ENCODE data around the gene SPON1.
"Not testable (repeated sequence)": the region's sequence is repeated elsewhere in the genome, so short reads cannot be mapped to it uniquely, and the experiment has no call there.

SPON1 gene

DNA sequence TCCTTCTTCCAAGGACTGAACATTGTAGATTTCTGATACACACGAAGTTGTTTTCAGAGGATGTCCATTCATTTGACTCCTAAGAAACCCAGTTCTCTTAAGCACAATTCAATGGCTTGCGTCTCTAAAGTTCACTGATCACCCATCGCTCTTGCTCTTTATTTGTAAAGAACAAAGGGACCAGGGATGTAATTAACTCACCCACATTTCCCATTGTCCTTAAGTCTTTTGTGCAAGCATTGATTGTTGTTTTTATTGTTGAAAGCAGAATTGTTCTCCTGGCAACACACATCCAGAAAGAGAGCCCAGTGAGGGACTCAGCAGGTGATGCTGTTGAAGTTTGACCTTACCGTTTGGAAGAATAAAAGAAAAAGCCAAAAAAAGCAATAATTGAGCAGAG lies 59.2 kb downstream of the SPON1 start:
- in situ Hi-C loops (cut with HindIII; ENCODE audit: low pct_ligation_motif_present, low pct_unique_long_range_greater_than_20kb, low sequenced_read_pairs): no loop called here
- DNase-seq: no peak

DNA sequence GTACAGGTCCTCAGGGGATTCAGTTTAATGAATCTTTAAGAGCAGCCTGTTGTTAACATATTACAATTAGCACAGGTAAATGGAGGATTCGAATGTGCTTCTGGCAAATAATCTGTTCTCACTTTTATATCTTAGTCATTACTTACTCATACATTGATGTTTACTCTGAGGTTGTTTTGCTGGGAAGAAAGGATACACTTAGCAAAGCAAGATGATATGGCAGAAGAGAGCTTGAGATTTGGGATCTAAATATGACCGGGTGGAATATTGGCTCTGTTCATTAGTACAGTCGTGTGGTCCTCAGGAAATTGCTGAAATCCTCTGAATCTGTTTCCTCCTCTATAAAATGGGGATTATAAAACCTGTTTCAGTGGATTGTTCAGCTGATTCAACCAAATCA lies 59.7 kb downstream of the SPON1 start:
- in situ Hi-C loops (cut with HindIII; ENCODE audit: low pct_ligation_motif_present, low pct_unique_long_range_greater_than_20kb, low sequenced_read_pairs): no loop called here
- DNase-seq: no peak

DNA sequence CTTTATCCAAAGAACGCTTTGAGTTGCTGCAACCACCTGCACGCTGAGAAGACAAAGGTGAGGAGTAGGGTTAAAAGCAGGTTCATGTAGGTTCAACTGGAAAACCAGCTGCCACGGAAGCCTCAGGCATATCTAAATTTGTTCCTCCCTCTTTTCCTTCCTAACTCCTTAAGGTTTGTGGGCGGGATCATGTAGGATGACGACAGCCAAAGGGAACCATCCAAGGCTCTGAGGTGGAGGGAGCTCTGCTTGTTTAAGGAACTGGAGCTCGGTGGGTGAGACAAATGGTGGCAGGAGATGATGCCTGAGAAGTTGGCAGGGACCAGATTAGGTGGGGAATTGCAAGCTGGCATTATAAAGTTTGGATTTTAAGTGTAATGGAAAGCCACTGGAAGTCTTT lies 60.3 kb downstream of the SPON1 start:
- in situ Hi-C loops (cut with HindIII; ENCODE audit: low pct_ligation_motif_present, low pct_unique_long_range_greater_than_20kb, low sequenced_read_pairs): no loop called here
- DNase-seq: no peak

DNA sequence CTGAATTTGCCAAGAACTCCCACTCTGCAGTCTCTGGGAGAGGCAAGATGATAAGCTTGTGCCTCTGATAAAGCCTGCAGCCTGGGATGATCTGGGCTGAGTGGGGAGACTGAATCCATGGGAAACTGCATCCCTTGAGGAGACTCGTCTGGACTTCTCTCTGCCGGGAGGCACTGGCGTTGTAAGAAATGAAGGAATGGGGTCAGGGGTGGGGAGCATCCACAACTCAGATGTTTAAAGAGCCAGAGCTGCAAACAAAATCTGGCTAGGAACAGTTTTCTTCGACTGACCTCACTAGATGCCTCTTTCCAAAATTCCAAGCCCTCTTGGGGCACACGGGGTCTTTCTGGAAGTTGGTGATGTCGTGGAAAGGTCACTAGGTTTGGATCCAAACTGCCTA lies 64.4 kb downstream of the SPON1 start:
- DNase-seq: no peak
- in situ Hi-C loops (cut with HindIII; ENCODE audit: low pct_ligation_motif_present, low pct_unique_long_range_greater_than_20kb, low sequenced_read_pairs): no loop called here

DNA sequence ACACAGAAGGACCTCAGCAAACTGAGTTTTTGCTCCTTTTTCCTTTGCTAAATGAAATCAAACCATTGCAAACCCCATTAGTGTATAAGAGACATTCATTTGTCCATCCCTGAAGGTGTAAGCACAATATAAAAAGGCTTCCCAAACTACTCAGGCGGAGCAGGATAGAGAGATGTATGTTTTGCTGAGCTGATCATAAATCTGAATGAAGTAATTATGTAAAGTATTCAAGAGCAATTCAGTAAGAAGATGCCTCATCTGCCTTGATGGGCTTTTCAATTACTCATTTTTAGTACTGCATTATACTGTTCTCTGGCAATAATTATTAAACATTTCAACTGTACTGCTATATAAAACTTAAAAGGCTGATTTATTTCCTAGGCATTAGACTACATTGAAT lies 65.0 kb downstream of the SPON1 start:
- no peak for DNase-seq
- in situ Hi-C loops (cut with HindIII; ENCODE audit: low pct_ligation_motif_present, low pct_unique_long_range_greater_than_20kb, low sequenced_read_pairs): no loop called here

DNA sequence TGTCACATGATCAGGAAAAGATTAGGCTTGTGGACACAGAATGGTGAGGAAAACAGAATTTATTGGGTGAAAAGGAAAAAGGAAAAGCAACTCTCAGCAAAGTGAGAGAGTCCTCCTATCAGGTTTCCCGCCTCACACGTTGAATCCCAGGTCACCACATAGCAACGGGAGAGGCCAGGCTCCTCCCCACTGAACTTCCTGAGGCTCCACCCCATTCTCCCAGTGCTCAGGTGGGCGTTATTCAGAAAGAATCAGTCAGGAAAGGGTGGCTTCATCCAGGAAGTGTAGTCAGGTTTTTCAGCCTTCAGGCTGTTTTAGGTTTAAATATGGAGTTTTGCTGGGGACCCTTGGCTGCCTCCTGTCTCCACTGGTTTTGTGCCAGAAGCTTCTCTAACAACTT lies 66.9 kb downstream of the SPON1 start:
- DNase-seq: no peak
- in situ Hi-C loops (cut with HindIII; ENCODE audit: low pct_ligation_motif_present, low pct_unique_long_range_greater_than_20kb, low sequenced_read_pairs): no loop called here

DNA sequence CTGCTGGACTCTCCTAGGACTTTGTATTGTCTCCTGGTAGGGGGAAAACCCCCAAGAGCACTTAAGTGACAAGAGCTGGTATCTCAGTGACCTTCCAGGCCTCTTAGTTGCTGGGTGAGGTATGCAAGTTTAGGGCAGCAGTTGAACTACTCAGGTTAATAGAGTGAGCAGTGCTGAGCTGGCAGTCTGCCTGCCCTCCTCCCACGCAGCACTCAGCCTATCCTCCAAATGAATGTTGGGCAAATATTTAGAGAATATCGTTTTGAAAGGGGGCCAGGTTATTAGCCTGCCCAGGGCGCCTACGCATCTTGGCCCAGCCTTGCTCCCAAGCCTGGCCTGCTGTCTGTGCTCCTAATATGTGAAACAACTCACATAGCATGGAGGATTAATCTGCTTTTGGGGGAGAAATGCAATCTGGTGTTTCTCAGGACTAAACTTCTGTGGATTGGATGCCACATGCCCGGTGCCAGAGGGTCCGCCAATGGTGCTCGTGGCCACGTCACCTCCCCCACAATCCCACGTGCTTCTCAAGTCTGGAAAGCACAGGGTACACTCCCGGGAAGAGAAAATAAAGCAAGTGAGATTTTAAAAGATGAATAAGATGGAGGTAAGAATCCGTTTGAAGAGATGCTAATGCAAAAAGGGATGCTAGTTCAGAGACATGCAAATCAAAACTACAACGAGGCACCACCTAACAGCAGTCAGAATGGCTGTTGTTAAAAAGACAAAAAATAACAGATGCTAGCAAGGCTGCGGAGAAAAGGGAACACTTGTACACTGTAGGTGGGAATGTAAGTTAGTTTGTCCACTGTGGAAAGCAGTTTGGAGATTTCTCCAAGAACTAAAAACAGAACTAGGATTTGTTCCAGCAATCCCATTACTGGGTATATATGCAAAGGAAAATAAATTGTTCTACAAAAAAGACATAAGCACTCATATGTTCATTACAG lies 67.7 kb downstream of the SPON1 start:
- in situ Hi-C loops (cut with HindIII; ENCODE audit: low pct_ligation_motif_present, low pct_unique_long_range_greater_than_20kb, low sequenced_read_pairs): no loop called here
- no peak for DNase-seq

DNA sequence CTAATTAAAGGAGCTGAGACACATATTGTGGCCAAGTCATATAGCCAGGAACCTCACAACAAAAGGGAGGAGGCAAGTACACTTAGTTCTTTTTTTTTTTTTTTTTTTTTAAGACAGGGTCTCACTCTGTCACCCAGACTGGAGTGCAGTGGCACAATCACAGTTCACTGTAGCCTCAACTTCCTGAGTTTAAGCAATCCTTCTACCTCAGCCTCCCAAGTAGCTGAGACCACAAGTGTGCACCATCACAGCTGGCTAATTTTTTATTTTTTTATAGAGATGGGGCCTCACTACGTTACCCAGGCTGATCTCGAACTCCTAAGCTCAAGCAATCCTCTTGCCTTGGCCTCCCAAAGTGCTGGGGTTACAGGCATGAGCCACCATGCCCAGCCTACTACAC lies 73.0 kb downstream of the SPON1 start:
- in situ Hi-C loops (cut with HindIII; ENCODE audit: low pct_ligation_motif_present, low pct_unique_long_range_greater_than_20kb, low sequenced_read_pairs); DNase-seq: not testable (repeated sequence)

DNA sequence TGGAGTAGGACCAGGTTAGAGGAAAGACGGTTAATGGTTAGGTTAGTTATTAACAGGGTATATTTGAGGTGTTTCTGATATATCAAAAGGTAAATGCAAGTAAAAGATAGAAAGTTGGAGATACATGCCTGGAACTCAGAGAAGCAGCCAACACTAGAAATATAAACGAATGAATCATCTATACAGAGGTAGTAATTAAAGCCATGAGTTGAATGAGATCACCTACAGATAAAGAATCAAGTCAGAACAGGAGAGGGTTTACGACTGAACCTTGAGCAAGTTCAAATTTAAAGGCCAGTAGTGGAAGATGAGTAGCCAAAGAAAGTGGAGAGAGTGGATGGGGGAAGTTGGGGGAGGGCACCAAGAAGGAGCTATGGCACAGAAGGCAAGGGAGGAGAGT lies 73.9 kb downstream of the SPON1 start:
- DNase-seq: no peak
- in situ Hi-C loops (cut with HindIII; ENCODE audit: low pct_ligation_motif_present, low pct_unique_long_range_greater_than_20kb, low sequenced_read_pairs): no loop called here

DNA sequence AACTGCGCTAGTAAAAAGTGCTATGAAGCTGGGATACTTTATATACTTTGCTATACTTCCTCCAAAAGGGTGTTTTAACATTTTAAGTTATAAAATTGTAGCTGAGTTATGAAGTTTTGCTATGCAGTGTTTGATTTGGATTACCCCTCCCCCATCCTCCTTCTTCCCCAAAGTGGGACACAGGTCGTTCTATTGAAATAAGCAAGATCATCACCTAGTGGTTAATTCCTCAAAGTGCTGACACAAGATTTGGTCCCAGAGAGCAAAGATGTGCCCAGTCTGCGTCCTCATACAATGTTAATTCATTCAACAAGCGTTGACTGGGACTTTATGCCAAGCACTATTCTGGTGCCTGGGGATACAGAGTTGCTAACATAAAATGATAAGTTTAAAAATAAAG lies 78.5 kb downstream of the SPON1 start:
- DNase-seq: peak; percentile 4
- in situ Hi-C loops (cut with HindIII; ENCODE audit: low pct_ligation_motif_present, low pct_unique_long_range_greater_than_20kb, low sequenced_read_pairs): no loop called here

DNA sequence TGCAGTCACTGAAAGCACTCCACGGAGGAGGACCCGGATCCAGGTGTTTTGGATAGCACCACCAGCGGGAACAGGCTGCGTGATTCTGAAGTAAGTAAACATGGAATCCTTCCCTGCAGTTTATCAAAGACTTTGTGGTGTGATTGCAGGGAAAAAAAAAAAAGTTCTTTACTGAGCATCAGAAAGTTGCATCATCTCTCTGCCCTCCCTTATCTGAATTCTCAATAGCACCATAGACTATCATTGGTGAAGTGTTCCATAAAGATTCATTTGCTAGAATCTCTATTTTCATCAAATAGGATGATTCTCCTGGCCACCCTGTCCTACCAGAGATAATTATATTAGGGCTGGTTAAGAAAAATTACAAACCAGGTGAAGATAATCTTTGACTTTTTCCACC lies 79.0 kb downstream of the SPON1 start:
- in situ Hi-C loops (cut with HindIII; ENCODE audit: low pct_ligation_motif_present, low pct_unique_long_range_greater_than_20kb, low sequenced_read_pairs): no loop called here
- DNase-seq: no peak

DNA sequence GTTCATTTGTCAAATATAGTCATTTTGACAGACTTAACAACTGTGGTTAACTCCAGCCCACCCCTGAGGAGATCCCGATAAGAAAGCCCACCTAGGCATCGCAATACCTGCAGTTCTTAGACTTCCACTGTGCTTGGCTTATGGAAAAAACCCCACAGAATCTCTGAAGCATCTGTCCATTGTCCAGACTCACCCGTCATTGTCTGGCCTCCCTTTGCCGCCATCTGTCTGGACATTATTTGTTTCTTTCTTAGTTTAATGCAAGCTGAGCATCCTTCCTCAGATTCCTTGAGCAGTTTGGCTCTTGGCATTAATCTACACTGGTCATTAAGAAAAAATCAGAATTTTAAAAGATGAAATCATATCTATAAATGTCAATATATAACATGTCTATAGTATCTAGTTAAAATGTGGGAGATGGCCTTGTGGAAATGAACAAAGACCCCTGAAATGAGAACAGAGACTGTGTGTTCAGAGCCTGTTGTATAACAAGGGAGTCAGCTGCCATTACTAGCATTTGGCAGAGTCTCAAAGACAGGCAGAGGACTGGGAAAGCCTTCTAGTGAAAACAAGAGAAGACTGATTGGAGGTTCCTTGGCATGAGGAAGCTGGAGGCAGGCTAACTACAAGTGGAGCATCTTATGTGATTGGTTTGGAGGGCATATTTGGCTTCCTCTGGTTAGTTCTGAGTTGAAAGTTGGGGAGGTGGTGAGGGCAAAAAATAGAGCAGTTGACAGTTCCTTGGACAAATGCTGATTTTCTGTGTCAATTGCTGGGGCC lies 80.4 kb downstream of the SPON1 start:
- in situ Hi-C loops (cut with HindIII; ENCODE audit: low pct_ligation_motif_present, low pct_unique_long_range_greater_than_20kb, low sequenced_read_pairs): no loop called here
- no peak for DNase-seq

DNA sequence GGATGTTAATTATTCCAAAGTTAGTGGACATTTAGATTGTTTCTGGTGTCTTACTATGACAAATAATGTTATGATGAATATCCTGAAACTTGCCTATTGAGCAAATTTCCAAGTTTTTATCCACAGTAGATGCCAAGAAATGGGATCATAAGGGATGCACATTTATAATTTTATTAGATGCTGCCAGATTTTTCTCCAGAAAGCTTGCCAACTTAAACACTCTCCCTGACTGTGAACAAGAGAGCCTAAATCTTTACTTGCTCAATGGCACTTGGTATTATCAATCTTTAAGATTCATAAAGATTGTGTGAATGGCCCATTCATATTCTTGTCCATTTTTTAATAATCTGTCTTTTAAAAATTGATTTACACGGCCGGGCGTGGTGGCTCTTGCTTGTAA lies 82.4 kb downstream of the SPON1 start:
- in situ Hi-C loops (cut with HindIII; ENCODE audit: low pct_ligation_motif_present, low pct_unique_long_range_greater_than_20kb, low sequenced_read_pairs): no loop called here
- DNase-seq: no peak

DNA sequence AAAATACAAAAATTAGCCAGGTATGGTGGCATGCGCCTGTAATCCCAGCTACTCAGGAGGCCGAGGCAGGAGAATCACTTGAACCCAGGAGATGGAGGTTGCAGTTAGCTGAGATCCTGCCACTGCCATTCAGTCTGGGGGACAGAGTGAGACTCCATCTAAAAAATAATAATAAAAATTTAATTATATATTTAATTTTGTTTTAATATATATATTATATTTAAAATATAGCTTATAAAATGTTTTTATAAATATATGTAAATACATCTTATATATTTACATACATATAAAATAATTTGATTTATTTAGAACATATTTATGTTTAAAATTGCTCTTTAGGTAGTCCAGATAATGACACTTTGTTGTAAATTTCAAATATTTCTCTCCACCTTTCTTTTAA lies 82.9 kb downstream of the SPON1 start:
- DNase-seq: no peak
- in situ Hi-C loops (cut with HindIII; ENCODE audit: low pct_ligation_motif_present, low pct_unique_long_range_greater_than_20kb, low sequenced_read_pairs): no loop called here

DNA sequence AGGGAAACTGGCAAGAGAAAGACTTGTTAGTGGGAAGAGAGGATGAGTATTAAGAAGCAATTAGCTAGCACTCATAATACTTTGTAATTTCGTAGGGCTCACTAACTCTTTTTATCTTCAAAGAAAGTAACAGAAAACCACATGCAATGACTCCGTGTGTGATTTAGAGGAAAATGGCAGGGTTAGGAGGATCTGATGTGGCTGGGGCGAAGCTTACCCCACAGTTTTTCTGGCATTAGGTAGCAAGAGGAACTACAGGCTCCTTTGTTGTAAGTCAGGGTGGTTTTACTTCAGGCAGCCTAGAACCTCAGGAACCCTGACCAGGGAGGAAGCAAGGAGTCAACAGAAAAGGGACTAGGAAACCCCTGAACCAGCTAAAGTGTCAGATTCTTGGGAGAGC lies 89.7 kb downstream of the SPON1 start:
- DNase-seq: no peak
- in situ Hi-C loops (cut with HindIII; ENCODE audit: low pct_ligation_motif_present, low pct_unique_long_range_greater_than_20kb, low sequenced_read_pairs): no loop called here

DNA sequence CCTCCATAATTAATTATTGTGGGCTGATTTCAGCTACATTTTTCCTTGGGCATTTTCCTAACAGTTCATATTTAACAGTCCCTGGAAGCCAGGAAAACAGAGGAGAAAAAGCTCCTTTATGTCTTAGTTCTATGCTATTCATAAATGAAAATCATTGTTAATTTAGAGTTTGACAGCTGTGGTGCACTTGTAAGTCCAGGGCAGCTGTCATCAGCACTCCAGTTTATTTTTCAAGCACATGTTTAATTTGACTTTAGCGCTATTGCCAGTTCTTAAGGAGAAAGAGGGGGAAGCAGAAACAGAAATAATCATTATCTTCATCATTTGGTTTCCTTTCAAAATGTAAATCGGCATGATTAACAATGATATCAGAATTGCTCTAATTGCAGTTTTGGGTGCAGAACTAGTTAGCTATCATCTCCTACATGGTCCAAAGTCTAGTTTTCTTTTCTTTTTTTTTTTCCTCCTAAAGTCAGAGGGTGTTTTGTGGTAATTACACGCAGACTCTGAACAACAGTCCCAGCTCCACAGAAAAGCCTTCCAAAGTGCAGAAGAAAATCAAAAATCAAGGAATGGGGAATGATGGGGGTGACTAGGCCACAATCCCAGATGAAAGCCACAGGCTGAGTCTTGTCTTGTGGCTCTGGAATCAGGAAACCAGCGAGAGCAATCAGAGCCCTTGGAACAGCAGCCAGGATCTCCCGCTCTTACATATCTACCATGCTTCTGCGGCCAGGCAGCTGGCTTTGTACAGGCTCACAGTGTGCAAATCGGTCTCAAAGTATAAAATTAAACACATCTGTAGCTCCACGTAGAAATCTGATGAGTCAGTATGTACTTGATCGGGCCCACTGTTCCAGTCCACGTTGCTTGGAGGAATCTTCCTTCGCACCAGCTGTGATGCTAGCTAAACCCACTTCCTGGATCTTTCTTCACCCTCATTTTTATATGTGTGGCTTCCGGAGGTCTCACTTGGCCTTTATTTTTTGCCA lies 91.9 kb downstream of the SPON1 start:
- DNase-seq: no peak
- in situ Hi-C loops (cut with HindIII; ENCODE audit: low pct_ligation_motif_present, low pct_unique_long_range_greater_than_20kb, low sequenced_read_pairs): no loop called here

DNA sequence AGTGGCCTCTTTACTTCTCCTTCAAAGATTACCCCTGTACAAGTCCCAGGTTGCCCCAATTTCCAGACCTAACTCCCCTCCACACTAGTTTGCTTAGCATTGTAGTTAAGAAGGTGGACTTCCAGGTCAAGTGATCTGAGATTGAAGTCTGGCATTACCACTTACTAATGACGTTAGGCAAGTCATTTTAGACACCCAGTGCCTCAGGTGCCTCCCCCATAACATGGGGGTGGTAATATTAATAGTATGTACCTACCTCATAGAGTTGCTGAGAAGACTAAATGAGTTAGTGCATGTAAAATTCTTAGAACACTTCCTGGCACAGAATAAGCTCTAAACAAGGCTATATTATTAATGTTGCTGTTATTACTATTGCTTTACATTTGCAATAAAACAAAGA lies 93.4 kb downstream of the SPON1 start:
- no peak for DNase-seq
- in situ Hi-C loops (cut with HindIII; ENCODE audit: low pct_ligation_motif_present, low pct_unique_long_range_greater_than_20kb, low sequenced_read_pairs): no loop called here

DNA sequence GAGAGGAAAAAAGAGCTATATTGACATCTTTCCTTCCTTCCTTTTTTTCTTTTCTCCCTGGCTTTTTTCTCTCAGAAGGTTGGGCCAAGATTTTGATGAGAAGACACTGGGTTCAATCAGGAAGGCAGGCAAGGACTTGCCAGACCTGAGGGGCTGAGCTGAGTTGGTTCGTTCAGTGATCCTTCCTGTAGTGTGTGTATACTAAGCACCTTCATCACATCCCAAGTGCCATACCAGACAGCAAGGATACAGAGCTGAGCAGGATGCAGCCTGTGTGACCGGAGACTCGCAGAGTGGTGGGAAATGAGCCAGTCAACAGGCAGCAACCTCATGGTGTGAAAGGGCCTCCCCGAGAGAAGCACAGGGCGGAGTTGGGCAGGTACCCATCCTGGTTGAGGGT lies 95.5 kb downstream of the SPON1 start:
- in situ Hi-C loops (cut with HindIII; ENCODE audit: low pct_ligation_motif_present, low pct_unique_long_range_greater_than_20kb, low sequenced_read_pairs): no loop called here
- no peak for DNase-seq

DNA sequence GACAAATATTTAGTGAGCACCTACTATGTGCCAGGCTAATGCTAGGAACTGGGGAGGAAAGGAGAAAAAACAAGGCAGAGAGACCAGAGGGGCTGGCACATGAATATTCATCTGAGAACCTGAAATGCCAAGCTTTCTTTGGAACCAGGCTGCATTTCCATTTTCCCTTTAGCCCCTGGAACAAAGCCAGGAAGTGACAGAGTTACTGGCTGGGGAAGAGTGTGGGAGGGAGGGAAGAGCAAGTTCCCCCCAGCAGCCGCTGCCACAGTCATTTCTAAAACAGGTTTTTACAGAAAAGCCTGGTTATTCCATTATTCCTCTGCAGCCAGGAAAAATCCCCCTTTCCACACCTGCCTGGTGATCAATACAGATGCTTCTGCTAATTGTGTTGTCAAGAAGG lies 97.0 kb downstream of the SPON1 start:
- in situ Hi-C loops (cut with HindIII; ENCODE audit: low pct_ligation_motif_present, low pct_unique_long_range_greater_than_20kb, low sequenced_read_pairs): no loop called here
- DNase-seq: no peak
